HG03108 (cell line): ENCODE results near the gene PITPNM1.

Source experiments
- ATAC-seq: cut with Tn5 transposase; IDR thresholded peaks from one replicate; pipeline ENCODE4 v1.9.1; 2021; ENCODE audit warnings: moderate library complexity; ENCODE audit not compliant: unreplicated experiment

The PITPNM1 gene

DNA sequence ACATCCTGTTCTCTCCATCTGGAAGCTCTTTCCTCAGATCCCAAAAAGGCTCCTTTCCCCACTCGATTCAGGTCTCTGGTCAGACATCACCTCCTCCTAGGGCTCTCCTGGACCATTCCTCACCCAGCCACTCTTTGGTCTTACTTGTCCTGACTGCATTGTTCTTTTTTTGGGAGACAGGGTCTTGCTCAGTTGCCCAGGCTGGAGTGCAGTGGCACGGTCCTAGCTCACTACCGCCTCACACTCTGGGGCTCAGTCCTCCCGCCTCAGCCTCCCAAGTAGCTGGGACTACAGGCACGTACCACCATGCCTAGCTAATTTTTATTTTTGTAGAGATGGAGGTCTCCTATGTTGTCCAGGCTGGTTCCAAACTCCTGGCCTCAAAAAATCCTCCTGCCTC, 59.6 kb downstream of the PITPNM1 start:
- no peak for ATAC-seq

DNA sequence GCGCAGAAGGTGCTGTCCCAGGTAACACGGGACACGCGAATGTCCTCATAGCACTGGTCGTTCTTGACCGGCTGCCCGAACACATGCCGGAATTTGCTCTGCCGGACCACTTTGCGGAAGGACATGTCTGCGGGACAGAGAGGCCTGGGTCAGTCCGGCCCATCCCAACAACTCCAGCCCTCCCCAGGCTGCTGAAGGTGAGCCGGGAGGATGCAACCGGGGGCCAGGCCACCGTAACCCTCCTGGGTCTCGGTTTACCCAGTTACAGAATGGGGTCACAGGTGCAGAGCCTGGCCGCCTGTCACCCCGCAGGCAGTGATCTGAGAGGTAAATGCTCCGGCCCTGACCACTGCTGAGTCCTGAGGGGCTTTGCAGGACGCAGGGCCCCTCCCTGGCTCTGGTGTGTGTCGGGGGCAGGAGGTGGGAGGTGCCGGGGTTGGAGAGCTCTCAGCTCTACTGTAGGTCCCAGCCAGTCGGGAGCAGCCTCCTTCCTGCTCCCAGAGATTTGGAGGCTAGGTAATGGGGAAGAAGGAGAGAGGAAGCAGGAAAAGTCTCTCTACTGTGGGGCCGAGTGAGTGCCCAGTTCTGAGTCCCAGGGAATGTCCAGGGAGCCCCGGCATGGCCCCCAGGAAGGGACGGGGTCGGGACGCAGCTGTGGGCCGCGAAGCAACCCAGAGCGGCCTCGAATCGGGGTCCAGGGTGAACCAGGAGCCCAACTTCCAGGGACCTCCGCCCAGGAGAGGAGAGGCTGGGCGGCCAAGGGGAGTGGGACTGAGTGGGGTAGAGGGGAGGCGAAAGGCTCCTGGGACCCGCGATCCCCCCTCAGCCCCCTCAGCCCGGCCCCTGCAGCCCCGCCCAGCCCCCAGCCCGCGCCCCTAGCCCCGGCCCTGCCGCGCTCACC, 62.4 kb downstream of the PITPNM1 start:
- no peak for ATAC-seq
